ENCODE data around the gene ZIC4.

The ZIC4 gene

DNA sequence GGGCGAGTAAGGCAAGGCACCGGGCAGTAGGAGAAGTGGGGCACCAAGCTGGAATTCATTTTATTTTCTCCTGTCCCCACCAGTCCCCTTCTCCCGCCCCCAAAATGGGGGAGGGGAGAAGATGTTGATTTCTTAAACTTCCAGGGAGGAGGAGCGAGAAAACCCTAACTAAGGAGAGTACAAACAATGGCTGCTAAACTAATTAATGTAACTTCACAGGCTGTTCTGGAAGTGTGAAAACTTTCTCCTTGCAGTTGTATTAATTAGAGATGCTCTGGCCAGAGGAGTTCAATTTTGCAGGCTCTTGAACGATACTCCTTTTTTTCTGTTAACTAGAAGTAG is 11.5 kb downstream of the ZIC4 start:
- H3K4me1 Mint-ChIP-seq = peaks cover 12 to 15% of the 10 kb centered on the region in 2 donors
- ATAC-seq (replicated peaks) = no peak
- peaks cover 6 to 15% of the 10 kb centered on the region in 2 donors for H3K36me3 Mint-ChIP-seq
- DNase-seq = no peak
- peaks cover 60 to 92% of the 10 kb centered on the region in 2 donors for H3K27me3 Mint-ChIP-seq
- peaks cover 6 to 8% of the 10 kb centered on the region in 2 donors for H3K9me3 Mint-ChIP-seq
- H3K4me3 Mint-ChIP-seq = peak overlapping the region in 1 of 2 donors; percentile 22
- H3K27ac Mint-ChIP-seq = peak overlapping the region; percentile 89

DNA sequence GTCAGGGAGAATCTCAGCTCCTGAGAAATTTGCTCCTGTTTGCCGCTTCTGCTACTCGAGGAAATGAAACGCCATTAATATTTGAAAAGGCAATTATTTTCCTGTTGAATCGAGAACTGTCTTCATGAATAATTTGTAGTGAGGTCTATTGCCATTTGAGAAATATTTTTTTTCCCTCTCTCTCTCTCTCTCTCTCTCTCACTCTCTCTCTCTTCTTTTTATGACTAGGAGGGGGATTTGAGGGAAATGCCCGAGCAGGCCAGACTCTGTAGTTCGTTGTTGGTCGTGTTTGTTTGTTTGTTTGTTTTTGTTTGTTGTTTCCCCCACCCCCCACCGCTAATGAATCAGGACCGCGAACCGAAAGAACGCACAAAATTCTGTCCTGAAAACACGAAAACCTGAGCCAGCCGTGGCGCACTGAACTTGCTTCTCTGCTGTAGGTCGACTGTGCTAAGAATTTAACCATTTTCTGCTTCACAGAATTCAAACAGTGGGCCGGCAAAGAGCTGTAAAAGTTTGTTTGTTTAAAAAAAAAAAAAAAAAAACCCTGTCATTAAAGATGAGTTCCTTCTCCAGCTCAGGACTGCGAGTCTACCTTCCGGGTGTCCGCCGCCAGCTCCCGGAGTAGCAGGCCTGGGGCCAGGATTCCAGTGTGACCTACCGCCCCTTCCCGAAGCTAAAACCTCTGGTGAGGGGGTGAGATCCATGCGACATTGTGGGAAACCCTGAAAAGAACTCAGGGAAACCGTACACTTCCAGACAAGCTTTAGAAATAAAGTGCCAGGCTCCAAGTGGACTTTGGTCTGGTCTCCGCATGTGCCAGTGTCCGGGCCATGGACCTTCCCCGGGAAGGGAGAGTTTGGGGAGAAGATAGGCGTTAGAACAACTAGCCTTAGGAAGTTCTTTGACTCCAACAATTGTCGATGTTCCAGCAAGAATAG is 12.1 kb downstream of the ZIC4 start:
- peaks cover 62 to 92% of the 10 kb centered on the region in 2 donors for H3K27me3 Mint-ChIP-seq
- H3K36me3 Mint-ChIP-seq = peaks cover 6 to 15% of the 10 kb centered on the region in 2 donors
- peaks cover 12 to 15% of the 10 kb centered on the region in 2 donors for H3K4me1 Mint-ChIP-seq
- ATAC-seq (replicated peaks) = no peak
- H3K4me3 Mint-ChIP-seq = peak overlapping the region; percentile 30 to 44
- peak overlapping the region; percentile 89 for H3K27ac Mint-ChIP-seq
- no peak for DNase-seq
- H3K9me3 Mint-ChIP-seq = peaks cover 6 to 8% of the 10 kb centered on the region in 2 donors

DNA sequence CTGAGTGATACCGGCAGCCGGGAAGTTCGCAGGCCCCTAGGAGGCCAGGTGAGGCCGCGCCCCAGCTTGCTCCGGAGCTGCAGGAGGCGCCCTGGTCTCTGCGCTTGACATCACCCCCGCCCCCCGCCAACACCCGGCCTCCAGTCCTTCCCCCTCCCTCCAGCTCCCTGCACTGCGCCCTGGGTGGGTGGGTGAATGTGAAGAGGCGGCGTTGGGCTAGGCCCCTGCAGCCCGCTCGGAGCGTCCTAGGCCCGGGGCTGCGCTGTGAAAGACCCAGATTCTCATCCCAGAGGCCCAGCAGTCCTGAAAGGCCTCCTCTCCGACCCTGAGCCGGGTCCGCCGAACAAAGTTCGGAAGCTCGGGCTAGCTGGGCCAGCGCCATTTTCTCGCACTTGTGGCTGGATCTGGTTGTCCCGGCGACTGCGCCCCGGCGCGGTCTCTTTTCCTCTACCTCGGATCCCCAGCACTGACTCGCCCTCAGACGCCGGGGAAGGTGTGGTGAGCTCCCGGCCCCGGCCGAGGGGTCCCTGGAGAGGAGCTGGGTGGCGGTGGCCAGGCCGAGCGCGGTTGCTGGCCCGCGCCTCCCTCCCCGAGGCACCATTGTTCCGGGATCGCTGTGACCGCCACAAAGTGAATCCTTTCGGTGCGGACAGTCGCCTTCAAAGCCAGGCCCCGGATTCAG is 12.9 kb downstream of the ZIC4 start:
- DNase-seq = no peak
- Mint-ChIP-seq H3K27ac (peak overlapping the region; percentile 67), H3K4me1 (peaks cover 15 to 16% of the 10 kb centered on the region in 2 donors), H3K4me3 (no peak overlapping the region), H3K36me3 (peaks cover 8 to 12% of the 10 kb centered on the region in 2 donors), H3K27me3 (peaks cover 63 to 94% of the 10 kb centered on the region in 2 donors), H3K9me3 (peaks cover 6% of the 10 kb centered on the region in 2 donors)
- ATAC-seq (replicated peaks) = no peak

DNA sequence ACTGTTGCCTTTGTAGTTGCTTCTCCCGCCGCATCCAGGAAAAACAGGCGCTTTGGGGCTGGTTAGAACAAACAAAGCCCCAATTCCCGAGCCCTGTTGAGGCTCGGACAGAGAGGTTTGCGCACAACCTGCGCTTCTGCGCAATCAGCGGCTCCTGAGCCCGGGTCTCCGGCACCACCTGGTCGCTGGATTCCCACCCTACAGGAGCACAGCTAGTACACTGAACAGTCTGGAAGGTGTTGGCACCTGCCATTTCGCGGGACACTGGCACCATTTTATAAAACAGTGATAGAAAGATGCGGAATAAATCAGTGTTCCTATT is 13.8 kb downstream of the ZIC4 start:
- no peak for DNase-seq
- peaks cover 12 to 15% of the 10 kb centered on the region in 2 donors for H3K4me1 Mint-ChIP-seq
- ATAC-seq (replicated peaks) = no peak
- H3K36me3 Mint-ChIP-seq = peaks cover 8 to 12% of the 10 kb centered on the region in 2 donors
- no peak overlapping the region for H3K4me3 Mint-ChIP-seq
- H3K9me3 Mint-ChIP-seq = peaks cover 6% of the 10 kb centered on the region in 2 donors
- peaks cover 66 to 94% of the 10 kb centered on the region in 2 donors for H3K27me3 Mint-ChIP-seq
- H3K27ac Mint-ChIP-seq = no peak overlapping the region

DNA sequence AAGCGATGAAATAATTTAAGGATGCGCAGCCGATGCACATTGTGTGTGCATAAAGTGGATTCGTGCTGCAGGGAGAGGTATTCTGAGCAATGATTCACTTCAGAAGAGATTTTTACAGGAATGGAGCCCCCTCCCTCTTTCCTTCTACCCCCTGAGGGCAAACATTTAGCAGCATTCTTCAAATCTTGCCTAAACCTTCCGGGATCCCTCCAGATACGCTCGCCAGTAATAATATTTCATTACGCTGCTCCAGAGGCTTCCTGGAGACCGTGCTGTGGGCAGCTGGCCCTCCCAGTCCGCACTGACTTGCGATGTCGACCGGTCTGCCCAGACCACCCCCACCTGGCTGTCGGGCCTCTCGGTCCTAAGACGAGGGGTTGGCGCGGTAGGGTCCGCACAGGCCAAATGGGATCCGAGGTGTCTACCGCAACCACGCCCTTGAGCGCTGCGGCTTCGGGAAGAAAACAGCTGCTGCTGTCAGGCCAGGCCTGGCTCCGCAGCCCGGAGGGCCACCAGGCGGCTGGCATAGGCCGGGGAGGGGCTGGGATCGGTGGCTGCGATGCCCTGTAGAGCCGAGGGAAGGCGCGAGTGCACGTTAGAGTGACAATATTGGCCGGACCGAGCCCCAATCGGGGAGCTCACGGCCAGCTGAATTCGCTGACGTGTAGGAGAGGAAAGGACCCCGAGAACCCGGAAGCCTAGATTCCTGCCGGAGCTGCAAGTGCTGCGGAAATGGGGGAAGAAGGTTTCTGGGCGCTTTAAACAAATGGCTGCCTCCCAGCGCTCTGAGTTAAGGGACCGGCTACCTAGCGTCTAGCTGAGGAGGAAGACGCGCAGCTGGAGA is 14.3 kb downstream of the ZIC4 start:
- no peak overlapping the region for H3K4me3 Mint-ChIP-seq
- no peak for ATAC-seq (replicated peaks)
- H3K27me3 Mint-ChIP-seq = peaks cover 66 to 94% of the 10 kb centered on the region in 2 donors
- peaks cover 1 to 4% of the 10 kb centered on the region in 2 donors for H3K9me3 Mint-ChIP-seq
- no peak for DNase-seq
- H3K27ac Mint-ChIP-seq = peak overlapping the region; percentile 76
- H3K36me3 Mint-ChIP-seq = peaks cover 6 to 7% of the 10 kb centered on the region in 2 donors
- peaks cover 7 to 10% of the 10 kb centered on the region in 2 donors for H3K4me1 Mint-ChIP-seq

DNA sequence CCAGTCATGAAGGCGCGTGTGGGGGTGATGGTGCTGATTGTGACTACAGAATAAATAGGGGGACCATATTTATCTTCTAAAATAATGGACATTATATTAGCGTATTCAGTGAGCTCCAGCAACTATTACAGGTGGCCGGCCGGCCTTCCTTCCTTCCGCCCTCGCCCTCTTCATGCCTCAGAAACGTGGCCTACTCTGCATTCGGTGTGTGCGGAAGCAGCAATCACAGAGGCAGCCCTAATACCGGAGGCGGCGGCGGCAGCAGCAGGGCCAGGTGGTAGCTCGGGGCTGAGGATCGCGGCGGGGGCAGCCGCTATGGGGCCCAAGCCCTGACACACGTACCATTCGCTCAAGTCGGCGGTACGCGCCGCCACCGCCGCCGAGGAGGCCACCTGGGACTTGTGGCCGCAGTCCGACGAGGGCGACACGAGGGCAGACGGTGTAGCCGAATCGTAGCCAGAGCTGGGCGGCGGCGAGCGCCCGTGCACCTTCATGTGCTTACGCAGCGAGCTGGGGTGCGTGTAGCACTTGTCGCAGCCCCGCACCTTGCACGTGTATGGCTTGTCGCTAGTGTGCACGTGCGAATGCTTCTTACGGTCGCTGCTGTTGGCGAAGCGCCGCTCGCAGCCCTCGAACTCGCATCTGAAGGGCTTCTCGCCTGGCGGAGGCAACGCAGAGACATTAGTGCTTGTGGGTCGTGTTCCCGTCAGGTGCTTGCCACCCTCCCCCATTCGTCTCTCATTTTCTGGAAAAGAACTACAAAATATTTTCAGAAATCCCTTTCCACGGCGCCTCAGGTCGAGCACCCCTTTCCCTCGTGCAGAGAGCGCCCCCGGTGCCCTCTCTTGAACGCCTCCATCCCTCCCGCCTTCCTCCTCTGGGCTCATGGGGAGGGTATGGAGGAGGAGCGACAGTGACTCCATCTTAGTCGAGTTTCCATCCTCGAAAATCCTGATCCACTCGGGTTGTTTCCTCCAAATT is 15.5 kb downstream of the ZIC4 start:
- Mint-ChIP-seq H3K9me3 (peaks cover 0 to 2% of the 10 kb centered on the region in 2 donors), H3K4me1 (peaks cover 6 to 10% of the 10 kb centered on the region in 2 donors), H3K36me3 (peaks cover 5 to 7% of the 10 kb centered on the region in 2 donors), H3K27ac (peak overlapping the region; percentile 87), H3K4me3 (peak overlapping the region in 1 of 2 donors; percentile 39), H3K27me3 (peaks cover 71 to 94% of the 10 kb centered on the region in 2 donors)
- no peak for DNase-seq
- ATAC-seq (replicated peaks) = no peak

DNA sequence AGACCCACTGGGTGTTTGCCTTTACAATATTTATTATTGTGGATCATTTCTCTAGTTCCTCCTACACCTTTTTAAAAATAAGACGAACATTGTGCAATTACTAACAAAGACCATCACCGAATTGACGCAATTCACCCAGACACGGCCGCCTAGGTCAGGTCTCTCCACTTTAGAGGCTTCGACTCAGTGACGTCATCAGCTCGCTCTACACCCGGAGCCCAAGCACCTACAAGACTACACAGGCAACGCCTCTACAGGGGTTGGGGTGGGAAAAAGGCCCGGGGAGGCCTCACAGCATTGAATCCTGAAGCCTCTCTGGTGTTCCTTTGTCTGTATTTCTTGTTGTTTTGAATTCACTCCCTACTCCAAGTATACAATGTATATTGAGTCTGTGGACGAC is 16.6 kb downstream of the ZIC4 start:
- peaks cover 72 to 94% of the 10 kb centered on the region in 2 donors for H3K27me3 Mint-ChIP-seq
- DNase-seq (no peak), ATAC-seq (replicated peaks) (no peak)
- peaks cover 6 to 10% of the 10 kb centered on the region in 2 donors for H3K4me1 Mint-ChIP-seq
- peak overlapping the region; percentile 77 for H3K27ac Mint-ChIP-seq
- H3K36me3 Mint-ChIP-seq = peaks cover 5 to 7% of the 10 kb centered on the region in 2 donors
- H3K4me3 Mint-ChIP-seq = no peak overlapping the region
- H3K9me3 Mint-ChIP-seq = peaks cover 0 to 2% of the 10 kb centered on the region in 2 donors

DNA sequence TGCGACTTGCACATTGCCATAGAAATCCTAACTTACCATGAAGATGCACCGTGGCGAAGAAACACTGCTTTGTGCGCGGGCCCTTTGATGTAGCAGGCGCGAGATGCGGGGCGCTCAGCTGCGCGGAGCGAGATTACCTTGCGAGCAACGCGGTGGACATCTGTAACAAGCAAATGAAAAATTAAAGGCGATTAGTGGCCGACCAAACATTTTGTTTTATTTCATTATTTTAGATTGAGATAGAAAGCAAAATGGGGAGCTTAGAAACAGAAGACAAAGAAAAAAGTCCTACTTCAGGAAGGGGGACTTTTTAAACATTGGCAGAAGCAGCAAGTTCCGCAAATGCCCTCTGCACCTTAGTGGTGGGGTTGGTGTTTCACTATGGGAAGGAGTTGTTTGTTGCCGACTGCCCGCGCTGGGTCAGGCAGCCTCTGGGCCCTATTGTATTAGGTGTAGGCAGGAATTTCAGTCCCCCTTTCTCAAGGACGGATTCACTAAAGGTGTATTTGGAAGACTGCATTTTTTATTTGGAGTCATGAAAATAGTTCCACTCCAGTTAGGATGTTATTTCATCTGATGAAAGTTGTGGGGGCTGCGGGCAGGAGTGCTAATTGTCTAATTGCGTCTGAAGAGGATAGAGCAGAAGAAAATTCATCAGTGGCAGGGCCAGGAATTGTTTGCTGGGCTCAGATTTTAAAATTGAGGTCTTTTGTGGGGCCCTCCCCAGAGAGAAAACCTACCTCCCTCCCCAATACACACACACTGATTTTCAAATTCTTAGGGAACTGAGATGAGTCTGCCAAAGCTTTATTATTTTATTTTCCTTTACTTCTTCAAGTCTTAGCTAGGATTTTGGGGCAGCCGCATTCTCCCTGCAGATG is 17.4 kb downstream of the ZIC4 start:
- H3K27ac Mint-ChIP-seq = peak overlapping the region; percentile 77
- no peak for ATAC-seq (replicated peaks)
- H3K4me3 Mint-ChIP-seq = no peak overlapping the region
- DNase-seq = no peak
- peaks cover 72 to 94% of the 10 kb centered on the region in 2 donors for H3K27me3 Mint-ChIP-seq
- peaks cover 0 to under 1% of the 10 kb centered on the region in 2 donors for H3K9me3 Mint-ChIP-seq
- H3K4me1 Mint-ChIP-seq = peaks cover 4 to 10% of the 10 kb centered on the region in 2 donors
- peaks cover 4 to 5% of the 10 kb centered on the region in 2 donors for H3K36me3 Mint-ChIP-seq

DNA sequence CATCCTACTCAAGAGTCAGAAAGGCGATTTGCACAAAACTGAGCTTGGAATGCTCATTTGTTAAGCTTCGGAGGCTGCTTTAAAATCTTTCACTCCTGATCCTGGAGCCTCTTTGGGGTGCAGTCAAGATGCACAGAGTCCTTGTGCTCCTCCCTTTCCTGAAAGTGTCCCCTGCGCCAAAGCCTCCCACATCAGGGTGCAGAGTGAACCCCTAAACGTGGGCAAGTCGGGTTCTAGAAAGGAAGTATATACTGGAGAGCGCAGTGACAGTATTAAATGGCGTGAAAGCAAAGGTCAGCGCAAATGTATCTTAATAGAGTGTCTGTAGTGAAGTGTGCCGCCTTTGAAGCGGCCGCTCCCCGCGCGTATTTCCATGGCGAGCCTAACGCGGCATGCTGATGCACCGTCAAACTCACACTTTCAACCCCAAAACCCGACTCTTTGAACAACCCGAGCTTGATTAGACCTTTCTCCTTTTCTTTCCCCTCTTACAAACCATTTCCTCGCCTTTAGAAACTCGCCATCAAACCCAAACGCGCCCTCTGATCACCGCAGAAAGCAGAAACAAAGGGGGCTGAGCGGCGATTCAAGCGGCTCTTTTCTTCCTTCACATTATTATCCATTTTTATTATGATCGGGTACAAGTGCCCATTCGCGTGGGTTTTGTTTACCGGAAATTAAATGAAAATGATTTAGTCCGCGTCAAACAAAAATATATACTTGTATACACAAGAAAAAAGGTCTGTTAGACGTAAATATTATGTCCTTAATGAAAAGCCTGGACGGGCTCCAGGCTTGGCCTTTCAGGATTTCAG is 18.3 kb downstream of the ZIC4 start:
- H3K4me1 Mint-ChIP-seq = peaks cover 2 to 10% of the 10 kb centered on the region in 2 donors
- DNase-seq (no peak), ATAC-seq (replicated peaks) (no peak)
- peak overlapping the region in 1 of 2 donors; percentile 15 for H3K4me3 Mint-ChIP-seq
- H3K36me3 Mint-ChIP-seq = peaks cover 3 to 5% of the 10 kb centered on the region in 2 donors
- peaks cover 75 to 94% of the 10 kb centered on the region in 2 donors for H3K27me3 Mint-ChIP-seq
- no peak overlapping the region for H3K27ac Mint-ChIP-seq
- H3K9me3 Mint-ChIP-seq = no peaks in the 10 kb centered on the region

DNA sequence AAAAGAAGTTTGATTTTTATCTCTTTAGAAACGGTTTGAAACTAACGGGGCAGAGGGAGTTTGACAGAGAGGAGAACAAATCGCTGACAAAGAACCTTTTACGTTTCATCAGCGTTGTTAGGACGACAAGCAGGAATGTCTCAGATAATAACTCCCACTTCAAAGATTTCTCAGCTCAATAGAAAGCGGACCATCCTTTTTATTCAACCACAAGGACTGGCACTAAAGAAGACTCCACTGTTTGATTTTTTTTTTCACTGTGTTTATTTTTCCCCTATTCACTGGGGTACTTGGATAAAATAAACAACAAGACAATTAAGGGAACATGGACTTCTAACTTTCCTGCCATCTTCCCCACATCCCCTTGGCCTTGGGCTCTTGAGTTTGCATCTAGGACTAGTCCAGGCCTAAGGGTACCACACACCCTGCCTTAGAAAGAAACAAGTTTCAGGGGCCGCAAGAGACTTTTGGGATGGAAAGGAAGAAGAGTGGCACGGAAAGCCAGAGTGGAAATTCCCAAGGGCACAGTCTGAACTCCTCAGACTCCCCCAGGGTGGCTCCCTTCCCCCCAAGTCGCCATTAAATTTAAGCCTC is 19.0 kb downstream of the ZIC4 start:
- H3K4me3 Mint-ChIP-seq = no peak overlapping the region
- H3K27me3 Mint-ChIP-seq = peaks cover 77 to 92% of the 10 kb centered on the region in 2 donors
- DNase-seq (no peak), ATAC-seq (replicated peaks) (no peak)
- peaks cover 3 to 5% of the 10 kb centered on the region in 2 donors for H3K36me3 Mint-ChIP-seq
- peaks cover 2 to 10% of the 10 kb centered on the region in 2 donors for H3K4me1 Mint-ChIP-seq
- peak overlapping the region; percentile 1 for H3K27ac Mint-ChIP-seq
- no peaks in the 10 kb centered on the region for H3K9me3 Mint-ChIP-seq

Measured in stimulated activated naive B cell treated with anti-CD40 and anti-IgM and Interleukin-4, amounts not matched to agents 10 μg/mL and 1 μg/mL and 100 μg/mL, for 72 hours (primary cell).